HG03354 (cell line): ENCODE data around the gene LRRC56.
"Not testable (repeated sequence)": the region's sequence is repeated elsewhere in the genome, so short reads cannot be mapped to it uniquely, and the experiment has no call there.

Experiments
- ATAC-seq: cut with Tn5 transposase; IDR thresholded peaks from one replicate; pipeline ENCODE4 v1.9.1; 2021; ENCODE audit warnings: mild to moderate bottlenecking; ENCODE audit not compliant: unreplicated experiment, poor library complexity, severe bottlenecking

LRRC56 gene

DNA sequence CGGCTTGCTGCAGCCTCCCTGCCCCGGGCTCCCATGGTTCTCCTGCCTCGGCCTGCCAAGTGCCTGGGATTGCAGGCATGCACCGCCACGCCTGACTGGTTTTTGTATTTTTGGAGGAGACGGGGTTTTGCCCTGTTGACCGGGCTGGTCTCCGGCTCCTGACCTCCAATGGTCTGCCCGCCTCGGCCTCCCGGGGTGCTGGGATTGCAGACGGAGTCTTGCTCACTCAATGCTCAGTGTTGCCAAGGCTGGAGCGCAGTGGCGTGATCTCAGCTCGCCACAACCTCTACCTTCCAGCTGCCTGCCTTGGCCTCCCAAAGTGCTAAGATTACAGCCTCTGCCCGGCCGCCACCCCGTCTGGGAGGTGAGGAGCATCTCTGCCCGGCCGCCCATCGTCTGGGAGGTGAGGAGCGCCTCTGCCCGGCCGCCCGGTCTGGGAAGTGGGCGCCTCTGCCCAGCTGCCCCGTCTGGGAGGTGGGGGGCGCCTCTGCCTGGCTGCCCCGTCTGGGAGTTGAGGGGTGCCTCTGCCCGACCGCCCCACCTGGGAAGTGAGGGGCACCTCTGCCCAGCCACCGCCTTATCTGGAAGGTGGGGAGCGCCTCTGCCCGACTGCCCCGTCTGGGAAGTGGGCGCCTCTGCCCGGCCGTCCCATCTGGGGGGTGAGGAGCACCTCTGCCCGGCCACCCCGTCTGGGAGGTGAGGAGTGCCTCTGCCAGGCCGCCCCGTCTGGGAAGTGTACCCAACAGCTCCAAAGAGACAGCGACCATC lies 20.2 kb upstream of the LRRC56 start:
- not testable (repeated sequence) for ATAC-seq

DNA sequence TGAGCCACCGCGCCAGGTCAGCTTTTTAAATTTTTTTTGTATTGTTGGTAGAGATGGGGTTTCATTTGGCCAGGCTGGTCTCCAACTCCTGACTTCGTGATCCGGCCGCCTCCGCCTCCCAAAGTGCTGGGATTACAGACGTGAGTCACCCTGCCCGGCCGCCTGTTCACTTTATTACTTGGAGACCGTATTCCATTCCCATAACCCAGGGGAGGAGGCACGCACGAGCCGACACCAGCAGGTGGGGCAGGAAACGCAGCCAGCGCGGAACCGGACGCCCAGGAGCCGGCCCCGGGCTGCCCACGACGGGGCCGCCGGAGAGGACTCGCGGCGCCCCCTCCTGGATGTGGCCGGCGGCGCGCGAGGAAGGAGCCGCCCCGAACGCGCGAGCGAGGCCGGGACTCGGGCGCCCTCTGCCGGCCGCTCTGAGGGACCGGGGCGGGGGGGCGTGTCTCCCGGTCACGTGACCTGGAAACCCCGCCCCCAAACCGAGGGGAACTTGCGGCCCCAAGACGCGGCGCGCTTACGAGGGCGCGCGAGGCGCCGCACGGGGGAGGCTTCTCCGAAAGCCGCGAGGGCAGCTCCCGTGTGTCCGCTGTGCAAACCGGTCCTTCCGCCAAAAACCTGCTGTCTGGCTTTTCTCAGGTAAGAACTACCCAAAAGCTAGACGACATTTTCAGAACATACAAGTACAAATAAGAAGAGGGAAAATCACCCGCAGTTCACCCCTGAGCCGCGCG lies 18.7 kb upstream of the LRRC56 start:
- ATAC-seq = peak; percentile 90

DNA sequence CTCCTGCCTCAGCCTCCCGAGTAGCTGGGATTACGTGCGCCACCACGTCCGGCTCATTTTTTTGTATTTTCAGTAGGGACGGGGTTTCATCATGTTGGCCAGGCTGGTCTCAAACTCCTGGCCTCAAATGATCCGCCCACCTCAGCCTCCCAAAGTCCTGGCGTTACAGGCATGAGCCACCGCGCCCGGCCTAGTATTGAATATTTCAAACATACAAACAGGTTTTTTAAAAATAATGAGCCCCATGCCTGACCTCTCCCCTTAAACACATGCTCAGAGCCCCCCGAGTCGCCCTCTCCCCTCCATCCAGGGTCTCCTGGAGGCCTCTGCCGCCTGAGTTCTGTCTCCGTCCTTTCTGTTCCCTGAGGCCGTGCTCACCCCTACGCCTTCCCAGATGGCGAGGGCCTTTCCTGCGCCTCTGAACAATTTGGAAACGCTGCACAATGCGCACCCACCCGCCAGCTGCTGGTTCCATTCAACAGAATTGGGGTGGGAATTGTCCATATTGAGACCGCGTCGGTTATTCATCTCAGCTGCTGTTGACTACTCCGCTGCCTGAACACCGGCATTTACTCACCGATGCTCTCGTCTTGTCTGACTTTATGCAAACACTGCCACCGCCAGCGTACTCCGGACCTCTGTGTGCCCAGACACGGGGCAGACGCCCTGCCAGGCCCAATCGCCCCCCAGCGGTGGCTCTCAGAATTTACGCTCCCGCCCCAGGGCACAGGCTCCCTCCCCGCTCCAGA lies 16.7 kb upstream of the LRRC56 start:
- no peak for ATAC-seq

DNA sequence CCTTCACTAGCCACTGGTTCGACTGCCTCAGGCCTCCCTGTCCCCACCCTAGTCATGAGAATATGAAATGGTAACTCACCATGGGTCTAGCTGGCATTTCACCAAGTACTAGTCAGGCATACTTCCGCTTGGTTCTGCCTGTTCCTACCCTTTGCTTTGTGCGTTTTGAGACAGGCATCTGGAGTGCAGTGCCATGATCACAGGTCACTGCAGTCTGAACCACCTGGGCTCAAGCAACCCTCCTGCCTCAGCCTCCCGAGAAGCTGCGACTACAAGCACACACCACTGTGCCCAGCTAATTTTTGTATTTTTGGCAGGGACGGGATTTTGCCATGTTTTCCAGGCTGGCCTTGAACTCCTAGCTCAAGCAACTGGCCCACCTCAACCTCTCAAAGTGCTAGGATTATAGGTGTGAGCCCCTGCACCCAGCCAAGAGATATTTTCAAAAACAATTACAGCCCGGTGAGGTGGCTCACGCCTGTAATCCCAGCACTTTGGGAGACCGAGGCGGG lies 16.1 kb upstream of the LRRC56 start:
- no peak for ATAC-seq

DNA sequence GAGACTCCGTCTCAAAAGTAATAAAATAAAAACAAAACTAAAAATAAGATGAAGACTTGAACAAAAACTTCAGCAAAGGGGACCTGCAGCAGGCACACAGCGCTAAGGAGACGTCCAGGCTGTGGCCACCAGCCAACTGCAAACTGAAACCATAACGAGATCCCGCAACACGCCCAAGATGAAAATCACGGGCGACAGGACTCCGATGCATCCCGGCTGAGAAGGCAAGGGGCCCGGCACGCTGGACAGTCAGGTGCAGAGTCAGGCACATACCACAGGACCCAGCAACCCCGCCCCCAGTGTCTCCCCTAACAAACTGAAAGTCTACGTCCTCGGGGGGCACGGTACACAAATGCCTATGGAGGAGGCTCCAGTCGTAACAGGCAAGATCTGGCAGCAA lies 11.1 kb upstream of the LRRC56 start:
- no peak for ATAC-seq

DNA sequence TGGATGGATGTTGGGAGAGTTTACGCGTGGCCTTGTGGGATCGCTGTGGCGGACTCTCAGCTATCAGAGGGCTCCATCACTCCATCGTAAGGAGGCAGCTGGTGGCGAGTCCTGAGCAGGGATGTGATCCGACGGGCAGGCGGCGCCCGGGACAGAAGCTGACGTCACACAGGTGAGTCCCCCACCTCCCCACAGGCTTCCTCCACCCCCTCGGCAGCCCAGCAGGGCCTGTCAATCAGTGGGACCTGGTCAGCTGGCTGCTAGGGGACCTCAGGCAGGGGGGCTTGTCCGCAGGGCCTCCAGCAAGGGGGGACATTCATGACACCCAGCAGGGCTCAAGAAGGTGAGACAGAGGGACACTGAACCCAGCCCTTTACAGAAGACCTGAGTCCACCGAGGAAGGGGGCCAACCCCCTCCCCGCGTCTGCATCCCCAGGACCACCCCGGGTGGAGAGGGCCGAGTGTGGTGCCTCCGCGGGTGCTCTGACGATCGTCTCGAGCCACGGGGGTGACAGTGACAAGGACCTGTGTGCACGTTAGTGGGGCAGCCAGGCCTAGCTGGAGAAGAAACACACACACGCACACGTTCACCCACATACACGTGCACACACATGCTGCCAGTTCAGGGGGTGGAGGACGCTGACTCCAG lies 9.0 kb upstream of the LRRC56 start:
- ATAC-seq = no peak

DNA sequence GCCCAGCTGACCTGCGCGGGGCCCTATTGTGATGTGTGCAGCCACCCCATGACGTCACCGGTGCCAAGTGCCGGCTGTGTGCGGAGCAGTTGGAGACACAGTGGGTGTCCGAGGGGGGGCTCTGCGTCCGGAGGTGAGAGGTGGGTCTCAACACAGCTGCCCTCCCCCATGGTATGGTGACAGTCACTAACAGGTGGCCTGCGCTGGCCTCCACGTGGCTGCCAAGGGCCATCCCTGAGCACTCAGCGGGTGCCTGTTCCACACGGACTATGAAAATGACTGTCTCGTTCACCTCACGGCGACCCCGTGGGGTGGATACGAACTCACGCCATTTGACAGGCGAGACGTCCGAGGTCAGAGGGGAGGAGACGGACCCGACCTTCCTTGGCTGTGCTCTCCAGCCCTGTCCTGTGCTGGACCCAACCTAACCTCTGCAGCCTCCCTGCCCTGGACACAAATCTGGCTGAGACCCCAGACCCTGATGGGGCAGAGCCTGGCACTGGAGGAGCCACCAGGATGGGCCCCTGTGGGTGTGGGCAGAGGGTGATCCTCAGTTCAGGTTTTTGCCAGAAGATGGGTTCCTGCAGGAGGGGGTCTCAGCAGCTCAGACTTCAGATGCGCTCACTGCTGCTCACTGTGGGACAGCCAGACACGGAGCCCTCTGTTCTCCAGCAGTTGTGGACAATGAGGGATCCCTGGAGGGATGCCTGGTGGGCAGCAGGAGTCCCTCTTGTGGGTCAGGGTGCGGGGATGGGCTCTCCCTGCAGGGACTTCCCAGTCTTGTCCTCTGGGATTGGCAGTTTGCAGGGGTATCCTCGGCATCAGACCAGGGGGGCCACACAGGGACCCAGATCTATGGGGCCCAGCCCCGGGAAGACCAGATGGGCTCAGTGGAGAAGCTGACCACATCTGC lies 8.3 kb upstream of the LRRC56 start:
- ATAC-seq = no peak

DNA sequence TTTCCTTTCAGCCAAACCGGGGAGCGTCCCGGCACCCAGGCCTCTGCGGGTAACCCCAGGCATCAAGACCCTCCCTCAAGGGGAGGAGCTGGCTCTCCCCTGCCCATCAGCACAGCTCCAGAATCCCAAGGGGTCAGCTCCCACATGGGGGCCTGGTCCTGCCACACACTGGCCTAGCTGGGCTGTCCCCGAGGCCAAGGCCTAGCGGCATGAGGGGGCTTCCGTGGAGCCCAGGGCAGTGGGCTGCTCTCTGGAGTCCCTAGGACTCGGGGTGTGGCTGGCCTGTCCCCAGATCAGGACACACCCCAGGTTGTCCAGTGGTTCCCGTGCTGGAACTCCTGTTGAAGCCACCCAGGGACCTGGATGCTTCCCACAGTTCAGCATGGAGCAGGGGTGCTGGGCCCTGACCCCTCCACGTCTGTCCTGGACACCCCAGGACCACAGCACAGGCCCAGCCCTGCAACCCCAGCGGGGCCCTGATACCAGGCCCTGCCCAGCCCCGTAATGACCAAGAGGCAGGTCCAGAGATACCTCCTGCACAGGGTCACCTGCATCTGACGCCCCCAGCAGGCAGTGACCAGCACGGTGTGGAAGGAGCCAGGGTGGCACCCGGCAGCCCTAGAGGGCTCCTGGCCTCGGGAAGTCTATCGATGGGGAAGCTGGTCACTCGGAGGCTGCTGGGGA lies 7.5 kb upstream of the LRRC56 start:
- ATAC-seq = no peak

DNA sequence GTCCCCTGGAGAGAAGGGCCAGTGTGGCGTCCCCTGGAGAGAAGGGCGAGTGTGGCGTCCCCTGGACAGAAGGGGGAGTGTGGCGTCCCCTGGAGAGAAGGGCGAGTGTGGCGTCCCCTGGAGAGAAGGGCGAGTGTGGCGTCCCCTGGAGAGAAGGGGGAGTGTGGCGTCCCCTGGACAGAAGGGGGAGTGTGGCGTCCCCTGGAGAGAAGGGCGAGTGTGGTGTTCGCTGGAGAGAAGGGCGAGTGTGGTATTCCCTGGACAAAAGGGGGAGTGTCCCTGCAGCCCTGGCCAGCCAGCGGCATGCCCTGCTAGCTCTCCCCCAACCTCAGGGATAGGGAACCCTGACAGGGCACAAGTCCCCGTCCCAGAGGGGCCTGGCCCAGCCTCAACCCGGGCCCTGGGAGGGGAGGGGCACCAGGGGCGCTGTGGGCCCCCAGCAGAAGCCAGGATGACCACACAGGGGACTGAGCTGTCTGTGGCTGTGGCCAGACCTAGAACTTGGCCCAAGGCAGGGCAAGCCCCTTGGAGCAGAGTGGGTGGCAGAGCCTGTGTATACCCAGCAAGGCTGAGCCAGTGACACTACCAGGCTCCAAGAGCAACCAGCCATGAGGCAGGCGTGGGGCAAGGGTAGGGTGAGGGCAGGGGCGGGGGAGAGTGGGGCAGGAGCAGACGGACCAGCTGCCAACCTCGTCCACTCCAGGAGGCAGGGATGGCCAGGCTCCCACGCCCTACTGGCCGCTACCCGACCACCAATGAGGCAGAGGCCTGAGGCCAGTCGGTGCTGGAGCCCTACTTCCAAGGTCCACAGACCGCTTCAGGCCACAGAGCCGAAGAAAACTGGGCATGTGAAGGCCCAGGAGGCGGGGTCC lies 6.1 kb upstream of the LRRC56 start:
- ATAC-seq = no peak

DNA sequence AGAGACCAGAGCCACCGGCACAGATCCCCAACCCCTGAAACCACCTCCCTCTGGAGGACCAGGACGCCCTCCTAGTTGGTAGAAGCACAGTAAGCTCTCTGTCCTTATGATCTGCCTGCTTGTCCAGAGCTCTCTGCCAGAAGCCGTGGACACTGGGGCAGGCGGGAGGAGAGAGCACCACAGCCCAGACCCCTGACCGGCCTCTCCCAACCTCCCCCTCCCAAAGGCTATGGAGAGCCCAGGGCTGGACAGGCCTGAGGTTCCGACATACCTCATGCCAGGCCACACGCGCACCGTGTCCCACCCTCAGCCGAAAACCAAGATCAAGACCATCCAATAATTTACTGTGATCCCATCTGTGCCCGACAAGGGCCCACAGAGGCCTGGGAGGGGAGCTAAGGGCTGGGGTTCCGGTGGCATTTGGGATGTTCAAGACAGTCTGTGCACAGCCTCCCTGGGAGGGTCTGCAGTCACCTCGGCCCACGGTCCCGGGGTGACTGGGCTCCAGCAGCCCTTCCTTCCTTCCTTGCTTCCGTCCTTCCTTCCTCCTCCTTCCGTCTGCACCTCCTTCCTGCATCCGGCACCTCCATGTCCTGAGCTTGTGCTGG lies 5.3 kb upstream of the LRRC56 start:
- ATAC-seq = no peak

DNA sequence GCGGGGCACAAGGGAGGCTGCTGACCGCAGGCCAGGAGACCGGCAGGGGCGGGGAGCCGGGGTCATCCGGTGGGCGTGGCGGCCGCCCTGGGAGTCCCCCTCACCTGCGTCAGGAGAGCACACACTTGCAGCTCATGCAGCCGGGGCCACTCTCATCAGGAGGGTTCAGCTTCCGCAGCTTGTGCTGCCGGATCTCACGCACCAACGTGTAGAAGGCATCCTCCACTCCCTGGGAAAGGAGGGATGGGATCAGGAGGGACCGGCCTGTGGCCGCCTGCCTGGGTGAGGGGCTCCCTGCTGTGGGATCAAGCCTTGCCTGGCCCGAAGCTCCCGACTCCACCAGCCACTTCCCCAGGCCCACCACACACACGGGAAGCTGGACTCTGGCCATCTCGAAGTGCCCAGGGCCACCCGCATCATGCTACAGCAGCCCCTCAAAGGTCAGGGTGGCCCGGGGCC lies 4.8 kb upstream of the LRRC56 start:
- no peak for ATAC-seq

DNA sequence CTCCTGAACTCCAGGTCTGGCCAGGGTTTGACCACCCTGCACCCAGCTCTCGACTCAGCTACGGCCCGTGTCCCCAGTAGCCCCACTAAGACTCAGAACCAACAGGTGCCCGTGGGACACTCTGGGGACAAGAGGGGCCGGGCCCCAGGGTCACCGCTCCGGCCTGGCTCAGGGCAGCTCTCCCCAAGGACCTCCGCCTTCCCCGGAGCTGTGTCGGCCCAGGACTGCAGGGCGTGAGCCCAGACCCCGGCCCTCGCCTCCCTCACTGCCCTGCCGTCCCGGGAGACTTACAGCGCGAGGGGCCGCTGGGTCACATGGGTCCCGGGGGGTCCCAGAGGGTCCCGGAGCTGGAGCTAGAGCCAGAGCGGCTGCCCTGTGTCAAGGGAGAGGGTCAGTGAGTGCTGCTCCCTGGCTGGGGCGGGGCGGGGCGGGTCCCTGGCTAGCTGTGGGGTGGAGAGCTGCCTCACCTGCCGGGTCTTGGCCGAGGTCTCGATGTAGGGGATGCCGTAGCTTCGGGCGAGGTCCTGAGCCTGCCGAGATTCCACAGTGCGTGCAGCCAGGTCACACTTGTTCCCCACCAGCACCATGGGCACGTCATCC lies 4.2 kb upstream of the LRRC56 start:
- ATAC-seq = no peak

DNA sequence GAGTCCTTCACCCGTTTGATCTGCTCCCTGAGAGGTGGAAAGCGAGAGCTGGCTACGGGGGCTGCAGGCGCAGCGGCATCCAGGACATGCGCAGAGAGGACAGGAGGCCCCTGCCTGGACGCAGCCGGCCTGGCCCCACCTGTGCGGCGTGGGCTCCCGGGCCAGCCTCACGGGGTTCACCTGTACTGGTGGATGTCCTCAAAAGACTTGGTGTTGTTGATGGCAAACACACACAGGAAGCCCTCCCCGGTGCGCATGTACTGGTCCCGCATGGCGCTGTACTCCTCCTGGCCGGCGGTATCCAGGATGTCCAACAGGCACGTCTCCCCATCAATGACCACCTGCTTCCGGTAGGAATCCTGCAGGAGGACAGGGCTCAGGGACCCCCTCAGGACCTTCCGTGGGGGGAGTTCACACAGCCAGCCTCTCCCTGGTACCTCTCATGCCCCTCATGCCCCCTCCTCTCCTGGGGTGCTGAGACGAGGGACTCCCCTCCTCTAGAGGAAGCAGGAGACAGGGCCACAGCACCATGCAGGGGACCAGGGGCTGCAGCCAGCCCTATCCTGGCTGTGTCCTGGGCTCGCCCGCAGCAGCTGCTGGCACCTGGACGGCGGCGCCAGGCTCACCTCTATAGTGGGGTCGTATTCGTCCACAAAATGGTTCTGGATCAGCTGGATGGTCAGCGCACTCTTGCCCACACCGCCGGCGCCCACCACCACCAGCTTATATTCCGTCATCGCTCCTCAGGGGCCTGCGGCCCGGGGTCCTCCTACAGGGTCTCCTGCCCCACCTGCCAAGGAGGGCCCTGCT lies 3.5 kb upstream of the LRRC56 start:
- ATAC-seq = no peak

DNA sequence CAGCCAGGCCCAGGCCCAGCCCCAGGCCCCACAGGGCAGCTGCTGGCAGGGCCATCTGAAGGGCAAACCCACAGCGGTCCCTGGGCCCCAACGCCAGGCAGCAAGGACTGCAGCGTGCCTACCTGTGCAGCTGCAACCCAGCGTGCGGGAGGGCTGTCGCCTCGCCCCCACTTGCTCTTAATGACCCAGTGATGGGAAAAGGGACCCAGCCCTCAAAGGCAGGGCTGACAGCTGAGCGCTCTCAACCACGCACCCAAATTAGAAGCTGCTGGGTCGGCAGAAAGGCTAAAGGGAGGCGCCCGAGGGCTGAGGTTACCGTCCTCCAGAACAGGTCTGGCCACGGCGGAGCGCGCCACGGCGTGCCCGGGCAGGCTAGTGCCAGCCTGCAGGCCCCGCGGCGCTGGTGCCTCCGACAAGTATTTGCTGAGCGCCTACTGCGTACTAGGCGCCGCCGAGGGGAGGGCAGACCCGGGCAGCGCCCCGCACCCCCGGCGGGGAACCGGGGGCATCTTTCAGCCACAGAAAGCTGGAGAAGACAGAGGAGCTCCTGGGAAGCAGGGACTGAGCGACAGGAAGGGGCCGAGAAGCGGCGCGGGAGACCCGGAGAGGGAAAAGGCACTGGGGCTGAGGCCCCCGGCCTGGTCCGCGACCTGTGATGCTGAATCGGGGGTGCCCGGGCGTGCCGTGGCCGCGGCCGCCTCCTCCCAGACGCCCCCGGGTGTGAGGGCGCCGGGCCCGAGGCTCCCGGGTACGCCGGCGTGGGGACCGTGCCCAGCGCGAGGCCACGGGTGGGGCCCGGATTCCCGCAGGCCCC lies 2.7 kb upstream of the LRRC56 start:
- peak; percentile 7 for ATAC-seq

DNA sequence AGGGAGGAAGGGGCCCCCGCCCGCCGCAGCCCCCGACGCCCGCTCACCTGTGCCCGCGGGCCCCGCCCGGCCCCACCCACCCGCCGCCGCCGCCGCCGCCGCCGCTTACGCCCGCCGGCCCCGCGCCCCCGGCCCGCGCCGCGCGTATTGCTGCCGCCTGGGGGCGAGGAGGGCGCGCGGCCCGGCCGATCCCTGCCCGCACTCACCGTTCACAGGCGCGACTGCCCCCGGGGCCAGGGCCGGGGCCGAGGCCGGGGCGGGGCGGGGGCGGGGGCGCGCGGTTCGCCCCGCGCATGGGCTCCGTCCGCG lies 2.2 kb upstream of the LRRC56 start:
- ATAC-seq = peak; percentile 9
